ENCODE measurements around the gene ETV3L. TPM values are rescaled to one million over a fixed set of nuclear protein-coding genes. Genes with fewer than 3 reads are reported as not detected.

Gene ETV3L
- not detected for polyA plus RNA-seq (ENCODE audit: insufficient read length in 3 of 3)
- long read RNA-seq, donor 1, result 0 reads
- long read RNA-seq, donor 2, result 0 reads
- long read RNA-seq, donor 3, result 0 reads
- long read RNA-seq, donor 4, result 0 reads
- long read RNA-seq, donor 5, result 0 reads
- long read RNA-seq, donor 6, result 0 reads
- long read RNA-seq, donor 7, result 0 reads
- long read RNA-seq, donor 8, result 0 reads
- long read RNA-seq, donor 9, result 0 reads
- long read RNA-seq, donor 10, result 0 reads
- long read RNA-seq, donor 11, result 0 reads
- long read RNA-seq, donor 12, result 0 reads
- long read RNA-seq, donor 13, result 0 reads
- long read RNA-seq, donor 14, result 0 reads
- long read RNA-seq, donor 15, result 0 reads
- long read RNA-seq, donor 16, result 0 reads

DNA sequence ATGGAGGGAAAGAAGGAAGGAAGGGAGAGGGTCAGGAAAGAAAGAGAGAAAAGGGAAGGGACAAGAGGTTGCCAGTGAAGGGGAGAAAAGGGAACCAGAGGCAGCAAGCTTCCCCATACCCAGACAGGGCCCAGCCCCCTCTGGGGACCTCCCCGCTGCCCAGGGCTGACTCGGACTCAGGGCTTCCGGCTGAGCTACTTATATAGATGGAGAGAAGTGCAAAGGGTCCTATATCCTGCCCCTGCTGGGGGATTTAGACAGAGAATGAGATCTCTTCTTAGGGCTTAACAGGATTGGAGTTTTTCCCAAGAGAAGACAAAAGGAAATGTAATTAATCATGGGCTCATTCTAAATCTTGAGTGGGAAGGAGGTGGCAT is at the start of gene ETV3L:
ETV3L (minus strand) TSS at position 176 of the 377 bp plus-strand sequence. CDS start 285 bp downstream, outside the sequence.
- DNase-seq, result no peak

DNA sequence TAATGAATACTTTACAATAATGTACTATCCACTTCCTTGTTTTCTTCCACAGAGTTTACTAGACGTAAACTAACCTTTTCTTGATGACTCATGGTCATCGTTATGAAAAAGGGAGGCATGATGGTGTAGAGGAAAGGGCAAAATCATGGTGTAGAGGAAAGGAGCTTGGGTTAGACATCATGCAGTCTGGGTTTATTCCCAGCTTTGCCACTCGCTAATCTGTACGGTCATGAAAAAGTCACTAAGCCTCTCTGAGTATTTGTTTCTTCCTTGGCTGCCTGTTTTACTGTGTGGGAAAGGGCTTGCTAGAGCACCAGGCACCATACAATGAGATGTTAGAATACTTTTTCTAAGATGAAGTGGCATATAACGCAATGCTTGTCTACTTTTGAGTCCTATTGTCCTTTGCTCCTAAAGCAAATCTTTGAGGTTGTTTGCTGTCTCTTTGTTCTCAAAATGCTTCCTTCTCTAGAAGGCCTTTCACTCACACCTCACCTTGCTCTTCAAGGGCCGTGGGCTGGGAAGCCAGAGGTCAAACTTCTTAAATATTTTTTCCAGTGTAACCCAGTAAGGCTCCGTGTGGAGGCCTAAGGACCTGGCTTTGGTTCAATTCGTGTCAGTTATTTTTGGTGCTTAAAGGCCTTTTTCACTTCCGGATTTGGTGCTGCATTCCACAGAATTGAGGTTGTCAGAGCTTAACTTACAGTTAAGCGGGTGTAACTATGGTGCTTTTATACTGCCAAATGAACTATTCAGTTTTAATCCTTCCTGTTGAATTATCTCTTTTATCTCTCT is 48.5 kb upstream of the ETV3L start:
- peak; percentile 59 for DNase-seq

DNA sequence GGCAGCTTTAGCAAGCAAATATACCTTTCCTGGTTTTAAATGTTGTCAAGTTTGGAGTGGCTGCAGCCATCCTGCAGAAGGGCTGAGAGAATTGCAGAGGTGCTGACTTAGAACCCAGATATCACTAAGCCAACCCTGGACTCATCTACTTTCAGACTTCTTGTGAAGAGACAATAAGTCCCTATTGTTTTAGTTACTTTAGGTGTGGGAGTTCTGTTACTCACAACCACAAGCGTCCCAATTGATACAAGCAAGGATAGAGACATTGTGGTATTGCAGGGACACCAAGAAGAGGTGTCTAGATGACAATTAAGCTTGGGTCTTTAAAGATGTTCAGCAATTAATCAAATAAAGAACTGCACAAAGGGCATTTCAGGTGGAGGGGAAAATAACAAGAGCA is 47.4 kb upstream of the ETV3L start:
- no peak for DNase-seq

GRCh38 chr1:157146244-157146643 is 46.6 kb upstream of the ETV3L start:
- DNase-seq, result no peak

- no peak for DNase-seq
Measured at GRCh38 chr1:157145076-157145475, 45.5 kb upstream of the ETV3L start.

- no peak for DNase-seq
Measured at GRCh38 chr1:157144509-157144908, 44.9 kb upstream of the ETV3L start.

GRCh38 chr1:157142765-157143423 is 43.3 kb upstream of the ETV3L start:
- DNase-seq, result no peak

DNA sequence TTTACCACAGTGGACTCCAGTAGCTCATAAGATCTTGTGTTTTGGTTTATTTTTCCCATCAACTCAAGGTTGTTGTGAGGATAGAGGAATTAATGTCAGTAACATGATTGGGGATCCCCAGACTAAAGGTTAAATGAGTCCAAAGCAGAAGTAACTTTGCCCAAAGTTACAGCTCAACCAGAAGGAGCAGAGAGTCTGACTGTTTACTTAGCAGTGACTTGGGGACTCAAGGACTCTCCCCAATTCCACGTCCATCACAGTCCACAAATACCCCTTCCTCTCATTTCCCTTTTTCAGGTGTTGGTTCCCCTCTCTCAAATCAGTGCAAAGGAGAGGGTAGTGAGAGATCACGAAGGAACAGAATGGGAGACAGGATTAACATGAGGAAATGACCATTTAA is 42.6 kb upstream of the ETV3L start:
- DNase-seq, result no peak

GRCh38 chr1:157141212-157141855 is 41.7 kb upstream of the ETV3L start:
- no peak for DNase-seq

DNA sequence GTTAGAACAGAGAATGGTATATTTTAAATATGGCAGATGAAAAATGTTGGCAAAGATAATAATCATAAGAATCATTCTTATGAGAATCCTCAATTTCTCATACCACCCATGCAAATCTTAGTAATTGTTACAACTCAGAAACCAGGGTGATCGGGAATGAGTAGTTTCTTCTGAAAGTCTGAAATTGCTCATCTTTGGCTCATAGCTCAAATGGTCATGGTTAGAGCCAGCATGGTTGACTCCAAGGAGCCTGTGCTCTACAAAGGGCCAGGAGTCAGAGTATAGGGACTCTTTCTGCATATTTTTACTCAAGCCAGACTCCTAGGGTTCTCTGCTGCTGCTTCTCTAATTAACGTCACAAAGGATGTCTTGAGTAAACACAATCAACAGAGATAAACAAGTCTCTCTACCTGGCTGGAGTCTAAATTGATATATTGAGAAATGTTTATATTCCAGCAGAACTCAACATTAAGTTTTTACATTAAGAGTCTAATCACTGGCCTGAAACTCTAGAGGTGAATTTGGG is 40.5 kb upstream of the ETV3L start:
- DNase-seq, result no peak

DNA sequence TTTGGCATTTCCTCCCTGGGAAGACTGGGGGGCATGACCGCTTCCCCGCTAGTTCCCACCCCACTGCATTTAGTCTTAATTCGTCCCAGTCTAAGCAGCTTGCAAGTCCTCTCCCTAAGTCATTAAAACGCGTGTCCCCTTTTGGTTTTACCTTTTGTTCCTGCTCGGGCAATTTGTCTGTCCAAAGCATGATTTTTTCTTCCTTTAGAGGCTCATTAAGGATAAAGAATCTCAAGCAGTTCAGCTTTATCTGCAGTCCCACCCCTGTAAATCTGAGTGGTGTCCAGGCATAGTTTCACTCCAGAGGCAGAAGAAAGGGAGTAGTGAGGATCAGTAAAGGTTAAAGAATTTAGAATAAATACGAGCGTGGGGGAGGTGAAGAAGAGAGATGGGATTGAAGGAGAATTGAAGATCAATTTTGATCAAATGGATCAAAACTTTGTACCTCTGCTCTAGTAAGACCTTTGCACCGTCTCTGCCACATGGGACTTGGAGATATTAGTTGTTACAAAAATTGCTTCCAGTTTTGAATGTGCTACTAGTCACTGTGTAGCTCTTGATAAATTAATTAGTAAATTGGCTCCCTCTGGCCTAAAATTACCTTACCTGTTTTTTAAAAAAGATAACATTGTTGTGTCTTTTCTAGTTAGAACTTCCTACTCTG is 39.6 kb upstream of the ETV3L start:
- no peak for DNase-seq

- peak; percentile 93 for DNase-seq
Measured at GRCh38 chr1:157138220-157139051, 38.8 kb upstream of the ETV3L start, which contains the start of gene ETV3. Gene ETV3 (minus strand): TSS chr1:157138395. CDS start chr1:157136352, 2,043 bp downstream.

GRCh38 chr1:157137408-157138219 is 38.0 kb upstream of the ETV3L start:
- DNase-seq, result no peak

GRCh38 chr1:157137046-157137407 is 37.4 kb upstream of the ETV3L start:
- DNase-seq, result no peak

DNA sequence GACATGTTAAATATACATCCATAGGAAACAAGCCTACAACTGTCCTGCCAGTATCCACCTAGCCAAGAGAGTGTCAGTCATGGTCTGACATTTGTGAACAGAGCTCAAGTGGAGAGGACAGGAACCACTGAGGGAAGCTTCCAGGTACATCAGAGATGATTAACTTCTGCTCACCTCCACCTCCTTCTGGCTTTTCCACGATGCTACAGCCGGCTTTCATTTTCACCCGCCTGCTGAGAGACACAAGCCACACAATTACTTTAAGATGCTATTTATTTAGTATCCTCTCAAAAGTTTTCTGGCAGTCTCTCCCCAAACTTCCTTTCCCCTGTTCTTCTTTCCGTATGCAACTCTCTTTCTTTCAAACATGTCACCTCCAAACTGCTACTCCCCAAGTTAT is 36.5 kb upstream of the ETV3L start:
- no peak for DNase-seq

DNA sequence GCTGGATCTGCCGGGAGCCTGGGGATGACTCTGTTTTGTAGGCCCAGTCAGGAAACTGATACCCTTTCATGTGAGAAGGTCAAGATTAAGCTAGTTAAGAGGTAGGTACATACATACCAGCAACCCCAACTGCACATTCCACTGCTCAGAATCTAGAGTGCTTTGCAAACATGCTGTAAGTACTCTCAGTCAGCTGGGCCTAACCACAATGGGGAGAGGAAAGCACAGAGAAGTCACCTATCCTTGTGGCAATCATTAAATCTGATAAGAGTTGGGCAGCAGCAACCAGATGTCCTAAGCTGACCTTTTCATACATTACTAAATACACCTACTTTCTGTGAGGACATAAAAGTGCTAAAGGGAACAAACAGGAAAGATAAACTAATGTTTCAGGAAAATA is 36.0 kb upstream of the ETV3L start:
- no peak for DNase-seq

DNA sequence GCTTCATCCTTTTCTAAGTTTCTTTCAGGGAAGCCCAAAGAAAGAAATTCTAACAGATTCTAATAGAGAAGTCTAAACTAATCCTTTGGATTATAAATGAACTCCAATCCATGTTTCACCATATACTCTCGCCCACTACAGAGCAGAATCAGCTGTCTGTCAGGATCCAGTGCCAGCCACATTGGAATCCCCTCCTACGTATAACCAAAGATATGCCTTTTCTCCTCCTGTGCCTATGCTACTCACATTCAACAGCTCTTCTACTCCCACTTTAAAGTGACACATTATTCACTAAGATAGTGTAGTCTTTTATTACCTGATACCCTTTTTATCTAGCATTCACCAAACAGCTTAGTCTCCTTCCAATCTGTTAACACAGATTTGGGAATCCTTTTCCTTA is 35.5 kb upstream of the ETV3L start:
- DNase-seq, result no peak

DNA sequence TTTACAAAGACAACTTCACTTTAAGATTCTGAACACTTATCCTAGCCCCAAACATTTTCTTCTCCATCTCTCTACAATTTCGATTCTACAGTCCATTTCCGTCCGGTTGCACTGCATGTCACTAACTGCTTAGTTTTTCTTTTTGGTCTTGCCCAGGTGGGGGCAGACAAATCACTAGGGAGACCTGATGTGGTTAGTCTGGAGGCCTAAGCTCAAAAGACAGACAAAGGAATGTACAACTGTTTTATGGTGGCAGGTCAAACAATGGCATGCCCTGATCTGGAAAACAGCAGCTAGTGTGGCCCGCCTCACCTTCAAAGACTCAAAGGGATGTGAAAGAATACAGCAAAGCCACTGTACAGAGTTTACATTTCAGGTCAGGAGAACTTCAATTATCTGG is 34.8 kb upstream of the ETV3L start:
- DNase-seq, result no peak

GRCh38 chr1:157133426-157133825 is 33.8 kb upstream of the ETV3L start:
- DNase-seq, result no peak
